Mesenchymal stem cell (in vitro differentiated cells and primary cell): Measurements from ENCODE around the gene GRIN3B. TPM values are rescaled to one million over a fixed set of nuclear protein-coding genes. Genes with fewer than 3 reads are reported as not detected.
A peak's percentile ranks its signal among the peaks of the same experiment; 100 is the strongest.

Experiments used
- DNase-seq: peaks from one replicate; pipeline ENCODE4 v3.0.0-alpha.2; 2013
- H2AFZ ChIP-seq: one replicate; pipeline ENCODE4 v1.6.1; 2013; ENCODE audit warnings: low read depth, mild to moderate bottlenecking, control low read depth, inconsistent platforms, low read length, moderate library complexity
- H2AK5ac ChIP-seq: 2 replicates; pipeline ENCODE4 v1.6.1; 2013; ENCODE audit warnings: low read length, moderate library complexity, mild to moderate bottlenecking, inconsistent platforms; ENCODE audit not compliant: severe bottlenecking
- H2BK120ac ChIP-seq: one replicate; pipeline ENCODE4 v1.6.1; 2013; ENCODE audit warnings: low read depth, mild to moderate bottlenecking, inconsistent platforms, low read length, moderate library complexity
- H2BK12ac ChIP-seq, 2 experiments: one replicate each; pipeline ENCODE4 v1.6.1; 2013; ENCODE audit warnings: inconsistent platforms in 2 of 2, low read length in 2 of 2, mild to moderate bottlenecking in 2 of 2, moderate library complexity in 2 of 2, control low read depth in 1 of 2
- H2BK15ac ChIP-seq: one replicate; pipeline ENCODE4 v1.6.1; 2013; ENCODE audit warnings: mild to moderate bottlenecking, low read depth, inconsistent platforms; ENCODE audit not compliant: poor library complexity, severe bottlenecking
- H2BK5ac ChIP-seq: 2 replicates; pipeline ENCODE4 v1.6.1; 2013; ENCODE audit warnings: low read depth, mild to moderate bottlenecking, low read length, control low read depth, inconsistent platforms; ENCODE audit not compliant: poor library complexity, severe bottlenecking
- H3K14ac ChIP-seq, 2 experiments: one replicate each; pipeline ENCODE4 v1.6.1; 2013; ENCODE audit warnings: inconsistent platforms in 2 of 2, low read length in 2 of 2, control low read depth in 1 of 2, mild to moderate bottlenecking in 1 of 2, moderate library complexity in 1 of 2
- H3K18ac ChIP-seq, 2 experiments: one replicate each; pipeline ENCODE4 v1.6.1; 2013; ENCODE audit warnings: inconsistent platforms in 2 of 2, low read length in 2 of 2, control low read depth in 1 of 2, low read depth in 1 of 2, mild to moderate bottlenecking in 1 of 2
- H3K23ac ChIP-seq, 2 experiments: one replicate each; pipeline ENCODE4 v1.6.1; 2013; ENCODE audit warnings: inconsistent platforms in 2 of 2, low read length in 2 of 2, mild to moderate bottlenecking in 2 of 2, moderate library complexity in 2 of 2, control low read depth in 1 of 2
- H3K27ac ChIP-seq: 2 replicates; pipeline ENCODE4 v1.5.1; 2013; ENCODE audit warnings: mild to moderate bottlenecking, moderate library complexity, low read length, control low read depth, inconsistent platforms; ENCODE audit not compliant: poor library complexity, severe bottlenecking
- H3K27me3 ChIP-seq, 2 experiments: 2 replicates each; pipeline versions ENCODE4 v1.6.1 to v1.7.0; 2013; ENCODE audit warnings: low read length in 2 of 2, mild to moderate bottlenecking in 2 of 2, moderate library complexity in 2 of 2, control low read depth in 1 of 2, inconsistent platforms in 1 of 2; ENCODE audit not compliant: control insufficient read depth in 1 of 2, insufficient read depth in 1 of 2
- H3K36me3 ChIP-seq, 2 experiments: 2 replicates each; pipeline versions ENCODE4 v1.6.1 to v1.7.0; 2013; ENCODE audit warnings: low read length in 2 of 2, control low read depth in 1 of 2, inconsistent platforms in 1 of 2, low read depth in 1 of 2, mild to moderate bottlenecking in 1 of 2; ENCODE audit not compliant: insufficient read depth in 2 of 2, control insufficient read depth in 1 of 2
- H3K4ac ChIP-seq, 2 experiments: one replicate each; pipeline ENCODE4 v1.6.1; 2013; ENCODE audit warnings: inconsistent platforms in 2 of 2, low read length in 2 of 2, mild to moderate bottlenecking in 2 of 2, moderate library complexity in 2 of 2, control low read depth in 1 of 2, low read depth in 1 of 2
- H3K4me1 ChIP-seq: 2 replicates; pipeline ENCODE4 v1.6.1; 2013; ENCODE audit warnings: low read depth, low read length, control low read depth; ENCODE audit not compliant: control insufficient read depth, insufficient read depth
- H3K4me2 ChIP-seq: 2 replicates; pipeline ENCODE4 v1.6.1; 2013; ENCODE audit warnings: low read length, mild to moderate bottlenecking, inconsistent platforms; ENCODE audit not compliant: poor library complexity, severe bottlenecking
- H3K4me3 ChIP-seq, 2 experiments: 2 replicates each; pipeline versions ENCODE4 v1.5.1 to v1.7.0; 2013; ENCODE audit warnings: low read length in 2 of 2, mild to moderate bottlenecking in 2 of 2, control low read depth in 1 of 2, low read depth in 1 of 2; ENCODE audit not compliant: insufficient read depth in 1 of 2
- H3K79me1 ChIP-seq: replicated peaks from 2 replicates; pipeline ENCODE4 v1.6.1; 2013; ENCODE audit warnings: mild to moderate bottlenecking, control low read depth, low read length, inconsistent platforms; ENCODE audit not compliant: poor library complexity, severe bottlenecking
- H3K9ac ChIP-seq: 2 replicates; pipeline ENCODE4 v1.7.0; 2013; ENCODE audit warnings: mild to moderate bottlenecking, low read length, moderate library complexity
- H3K9me3 ChIP-seq: 2 replicates; pipeline ENCODE4 v1.7.0; 2013; ENCODE audit warnings: mild to moderate bottlenecking, low read length; ENCODE audit not compliant: control insufficient read depth
- H4K8ac ChIP-seq: one replicate; pipeline ENCODE4 v1.6.1; 2013; ENCODE audit warnings: inconsistent platforms, mild to moderate bottlenecking, low read length, moderate library complexity
- H4K91ac ChIP-seq: one replicate; pipeline ENCODE4 v1.6.1; 2013; ENCODE audit warnings: mild to moderate bottlenecking, low read length, inconsistent platforms
- WGBS: methylation state at CpG from one replicate; pipeline ENCODE4 v1.1.7; 2013; ENCODE audit warnings: mixed read lengths; 5-methylcytosine and 5-hydroxymethylcytosine counted together
- polyA plus RNA-seq, 2 experiments: library from polyadenylated mRNA; stranded (reverse); fragments of 200-250 nt; gene quantifications; one replicate each; pipeline ENCODE4 v1.2.3, GENCODE V29; 2013

Gene GRIN3B, protein sequence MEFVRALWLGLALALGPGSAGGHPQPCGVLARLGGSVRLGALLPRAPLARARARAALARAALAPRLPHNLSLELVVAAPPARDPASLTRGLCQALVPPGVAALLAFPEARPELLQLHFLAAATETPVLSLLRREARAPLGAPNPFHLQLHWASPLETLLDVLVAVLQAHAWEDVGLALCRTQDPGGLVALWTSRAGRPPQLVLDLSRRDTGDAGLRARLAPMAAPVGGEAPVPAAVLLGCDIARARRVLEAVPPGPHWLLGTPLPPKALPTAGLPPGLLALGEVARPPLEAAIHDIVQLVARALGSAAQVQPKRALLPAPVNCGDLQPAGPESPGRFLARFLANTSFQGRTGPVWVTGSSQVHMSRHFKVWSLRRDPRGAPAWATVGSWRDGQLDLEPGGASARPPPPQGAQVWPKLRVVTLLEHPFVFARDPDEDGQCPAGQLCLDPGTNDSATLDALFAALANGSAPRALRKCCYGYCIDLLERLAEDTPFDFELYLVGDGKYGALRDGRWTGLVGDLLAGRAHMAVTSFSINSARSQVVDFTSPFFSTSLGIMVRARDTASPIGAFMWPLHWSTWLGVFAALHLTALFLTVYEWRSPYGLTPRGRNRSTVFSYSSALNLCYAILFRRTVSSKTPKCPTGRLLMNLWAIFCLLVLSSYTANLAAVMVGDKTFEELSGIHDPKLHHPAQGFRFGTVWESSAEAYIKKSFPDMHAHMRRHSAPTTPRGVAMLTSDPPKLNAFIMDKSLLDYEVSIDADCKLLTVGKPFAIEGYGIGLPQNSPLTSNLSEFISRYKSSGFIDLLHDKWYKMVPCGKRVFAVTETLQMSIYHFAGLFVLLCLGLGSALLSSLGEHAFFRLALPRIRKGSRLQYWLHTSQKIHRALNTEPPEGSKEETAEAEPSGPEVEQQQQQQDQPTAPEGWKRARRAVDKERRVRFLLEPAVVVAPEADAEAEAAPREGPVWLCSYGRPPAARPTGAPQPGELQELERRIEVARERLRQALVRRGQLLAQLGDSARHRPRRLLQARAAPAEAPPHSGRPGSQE
- 0.66 TPM for polyA plus RNA-seq (2013, experiment 1 of 2)
- polyA plus RNA-seq (2013, experiment 2 of 2): 0.56 TPM

GRCh38 chr19:1000095-1000494 lies at the start of gene GRIN3B:
GRIN3B (plus strand) TSS chr19:1000419; CDS start chr19:1000438, 19 bp downstream.
- no peak within 1 kb of the TSS for H3K27ac ChIP-seq
- H2BK120ac ChIP-seq: no peak within 1 kb of the TSS
- H3K4me1 ChIP-seq: peaks cover 20% of the 10 kb centered on the region
- no peak within 1 kb of the TSS for H3K18ac ChIP-seq
- no peak within 1 kb of the TSS for H3K9ac ChIP-seq
- no peak within 1 kb of the TSS for H3K23ac ChIP-seq
- no peaks in the 10 kb centered on the region for H3K9me3 ChIP-seq
- H2BK5ac ChIP-seq: no peak within 1 kb of the TSS
- DNase-seq: peak; percentile 51
- H3K4me3 ChIP-seq: peak within 1 kb of the TSS in 1 of 2 experiments; percentile 38
- H3K36me3 ChIP-seq: peaks cover 0 to 8% of the 10 kb centered on the region in 2 experiments
- peak within 1 kb of the TSS; percentile 73 for H3K4me2 ChIP-seq
- H3K14ac ChIP-seq: no peak within 1 kb of the TSS
- no peak within 1 kb of the TSS for H3K4ac ChIP-seq
- no peak within 1 kb of the TSS for H2BK12ac ChIP-seq
- no peaks in the 10 kb centered on the region for H3K79me1 ChIP-seq
- peak within 1 kb of the TSS; percentile 33 for H2BK15ac ChIP-seq
- H2AFZ ChIP-seq: peak within 1 kb of the TSS; percentile 19
- H3K27me3 ChIP-seq: peaks cover 45 to 78% of the 10 kb centered on the region in 2 experiments
- H4K8ac ChIP-seq: no peak within 1 kb of the TSS
- 2% methylated on average over 39 of the region's 43 CpGs for WGBS
- H4K91ac ChIP-seq: no peak within 1 kb of the TSS
- H2AK5ac ChIP-seq: no peak within 1 kb of the TSS

DNA sequence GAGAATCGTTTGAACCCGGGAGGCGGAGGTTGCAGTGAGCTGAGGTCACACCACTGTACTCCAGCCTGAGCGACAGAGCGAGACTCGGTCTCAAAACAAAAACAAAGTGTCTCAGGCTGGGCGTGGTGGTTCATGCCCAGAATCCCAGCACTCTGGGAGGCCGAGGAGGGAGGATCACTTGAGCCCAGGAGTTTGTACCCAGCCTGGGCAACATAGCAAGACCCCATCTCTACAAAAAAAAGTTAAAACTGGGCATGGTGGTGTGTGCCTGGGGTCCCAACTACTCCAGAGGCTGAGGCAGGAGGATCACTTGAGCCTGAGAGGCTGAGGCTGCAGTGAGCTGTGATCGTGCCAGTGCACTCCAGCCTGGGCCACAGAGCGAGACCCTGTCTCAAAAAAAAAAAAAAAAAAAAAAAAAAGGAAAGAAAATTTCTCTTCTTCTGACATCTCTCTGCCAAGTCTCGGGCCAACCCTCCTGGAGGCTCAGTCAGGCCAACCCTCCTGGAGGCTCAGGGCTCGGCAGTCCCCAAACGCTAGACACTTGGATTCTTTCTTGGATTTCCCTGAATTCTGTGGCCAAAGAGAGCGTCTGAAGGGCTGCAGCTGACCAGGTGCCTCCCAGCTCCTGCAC lies 48.1 kb upstream of the GRIN3B start:
- 66% methylated on average over 14 of the region's 14 CpGs for WGBS
- peak overlapping the region; percentile 95 for H2AK5ac ChIP-seq
- no peaks in the 10 kb centered on the region for H3K79me1 ChIP-seq
- no peak for DNase-seq
- H3K27me3 ChIP-seq: no peaks in the 10 kb centered on the region
- H2BK12ac ChIP-seq: peak overlapping the region; percentile 51 to 85
- H3K4ac ChIP-seq: peak overlapping the region; percentile 92 to 94
- peak overlapping the region; percentile 87 for H3K27ac ChIP-seq
- H3K9ac ChIP-seq: no peak overlapping the region
- peak overlapping the region; percentile 64 to 82 for H3K14ac ChIP-seq
- peak overlapping the region; percentile 89 to 95 for H3K18ac ChIP-seq
- H2BK120ac ChIP-seq: peak overlapping the region; percentile 99
- H3K4me2 ChIP-seq: peak overlapping the region; percentile 62
- H3K4me3 ChIP-seq: no peak overlapping the region
- H3K36me3 ChIP-seq: peaks cover 0 to 33% of the 10 kb centered on the region in 2 experiments
- H4K8ac ChIP-seq: peak overlapping the region; percentile 96
- no peak overlapping the region for H2AFZ ChIP-seq
- peak overlapping the region; percentile 99 for H4K91ac ChIP-seq
- H2BK5ac ChIP-seq: peak overlapping the region; percentile 94
- H3K23ac ChIP-seq: no peak overlapping the region
- H3K4me1 ChIP-seq: peaks cover 84% of the 10 kb centered on the region
- peak overlapping the region; percentile 93 for H2BK15ac ChIP-seq
- no peaks in the 10 kb centered on the region for H3K9me3 ChIP-seq

GRCh38 chr19:952680-953444 lies 47.4 kb upstream of the GRIN3B start:
- DNase-seq: peak; percentile 55
- Histone ChIP-seq H3K4me2 (peak overlapping the region; percentile 62), H2BK5ac (peak overlapping the region; percentile 94), H4K8ac (peak overlapping the region; percentile 96), H3K14ac (peak overlapping the region; percentile 64 to 82), H3K4me3 (no peak overlapping the region), H2BK15ac (peak overlapping the region; percentile 93), H3K27ac (peak overlapping the region; percentile 87), H2BK120ac (peak overlapping the region; percentile 99), H3K9ac (no peak overlapping the region), H3K79me1 (no peaks in the 10 kb centered on the region), H2AFZ (no peak overlapping the region), H2BK12ac (peak overlapping the region; percentile 85 to 86), H3K27me3 (no peaks in the 10 kb centered on the region), H4K91ac (peak overlapping the region; percentile 99), H3K4ac (peak overlapping the region; percentile 92 to 94), H3K36me3 (peaks cover 0 to 27% of the 10 kb centered on the region in 2 experiments), H3K9me3 (no peaks in the 10 kb centered on the region), H2AK5ac (peak overlapping the region; percentile 95), H3K4me1 (peaks cover 82% of the 10 kb centered on the region), H3K18ac (peak overlapping the region; percentile 89 to 97), H3K23ac (peak overlapping the region in 1 of 2 experiments; percentile 43)
- WGBS: 6% methylated on average over 16 of the region's 21 CpGs
